ENCODE data around the gene PCNT. TPM values are rescaled to one million over a fixed set of nuclear protein-coding genes. Genes with fewer than 3 reads are reported as not detected.

Gene PCNT
- total and polyA plus RNA-seq, 2 donors (not counting 1 experiment from before 2014, with no cell fraction given) = 20.3 to 58.1 TPM

DNA sequence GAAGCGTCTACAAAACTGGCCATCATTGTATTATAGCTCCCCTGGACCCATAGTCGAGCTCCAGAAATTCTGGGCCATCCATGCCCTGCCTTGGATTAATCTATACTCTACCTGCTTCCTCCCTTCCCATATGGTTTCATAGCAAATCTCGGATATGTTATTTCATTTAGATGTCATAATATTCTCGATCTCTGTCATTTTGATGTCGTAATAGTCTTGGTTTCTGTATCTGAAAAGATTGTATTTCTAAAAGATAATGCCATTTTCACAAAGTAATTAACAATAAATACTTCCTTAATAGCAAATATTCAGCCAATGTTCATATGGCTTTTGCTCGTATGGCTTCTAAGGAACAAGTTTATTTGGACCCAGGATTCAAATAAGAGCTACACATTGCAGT lies 169.9 kb downstream of the PCNT start:
- H3K27ac ChIP-seq (ENCODE audit: low read length in 2 of 2) = no peak overlapping the region
- H3K9ac ChIP-seq (ENCODE audit: low read length) = no peak overlapping the region
- Mint-ChIP-seq H3K27me3 (no peaks in the 10 kb centered on the region), H3K27ac (no peak overlapping the region), H3K4me1 (no peaks in the 10 kb centered on the region), H3K9me3 (ENCODE audit: insufficient read depth) (no peaks in the 10 kb centered on the region), H3K4me3 (no peak overlapping the region)
- intact Hi-C loops (cut with micrococcal nuclease) = no loop called here
- TF ChIP-seq, protein P1, sequence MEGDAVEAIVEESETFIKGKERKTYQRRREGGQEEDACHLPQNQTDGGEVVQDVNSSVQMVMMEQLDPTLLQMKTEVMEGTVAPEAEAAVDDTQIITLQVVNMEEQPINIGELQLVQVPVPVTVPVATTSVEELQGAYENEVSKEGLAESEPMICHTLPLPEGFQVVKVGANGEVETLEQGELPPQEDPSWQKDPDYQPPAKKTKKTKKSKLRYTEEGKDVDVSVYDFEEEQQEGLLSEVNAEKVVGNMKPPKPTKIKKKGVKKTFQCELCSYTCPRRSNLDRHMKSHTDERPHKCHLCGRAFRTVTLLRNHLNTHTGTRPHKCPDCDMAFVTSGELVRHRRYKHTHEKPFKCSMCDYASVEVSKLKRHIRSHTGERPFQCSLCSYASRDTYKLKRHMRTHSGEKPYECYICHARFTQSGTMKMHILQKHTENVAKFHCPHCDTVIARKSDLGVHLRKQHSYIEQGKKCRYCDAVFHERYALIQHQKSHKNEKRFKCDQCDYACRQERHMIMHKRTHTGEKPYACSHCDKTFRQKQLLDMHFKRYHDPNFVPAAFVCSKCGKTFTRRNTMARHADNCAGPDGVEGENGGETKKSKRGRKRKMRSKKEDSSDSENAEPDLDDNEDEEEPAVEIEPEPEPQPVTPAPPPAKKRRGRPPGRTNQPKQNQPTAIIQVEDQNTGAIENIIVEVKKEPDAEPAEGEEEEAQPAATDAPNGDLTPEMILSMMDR (IDR thresholded peaks at IDR 0.05) = no peak
- TF ChIP-seq EZH2 (IDR thresholded peaks at IDR 0.05; ENCODE audit: borderline replicate concordance, insufficient read depth, low read depth, low read length, poor library complexity, severe bottlenecking) = no peak
- CTCF ChIA-PET = no interaction called here
- H3K9me3 ChIP-seq (ENCODE audit: control extremely low read depth in 1 of 3, control insufficient read depth in 2 of 3, insufficient read depth in 1 of 3, low read length in 2 of 3) = peaks cover 0 to 6% (median 0%) of the 10 kb centered on the region in 3 donors
- 100% methylated on average over 1 of the region's 6 CpGs for WGBS (ENCODE audit: insufficient coverage)
- H3K4me1 ChIP-seq (ENCODE audit: control insufficient read depth in 2 of 2, insufficient read depth in 2 of 2, low read length in 2 of 2) = no peaks in the 10 kb centered on the region
- H3K4me3 ChIP-seq (ENCODE audit: control extremely low read depth in 1 of 5, extremely low read depth in 1 of 5, insufficient read depth in 1 of 5, low read depth in 2 of 5, low read length in 4 of 5) = no peak overlapping the region
- H3K4me2 ChIP-seq (replicated peaks; ENCODE audit: low read depth, low read length, poor library complexity, severe bottlenecking) = no peak overlapping the region
- no peak for ATAC-seq (ENCODE audit: low read depth)
- no peak overlapping the region for H2AFZ ChIP-seq (ENCODE audit: insufficient read depth, low read depth, low read length, poor library complexity, severe bottlenecking)
- H3K79me2 ChIP-seq (ENCODE audit: control insufficient read depth, insufficient read depth, low read length) = no peaks in the 10 kb centered on the region
- H4K20me1 ChIP-seq (ENCODE audit: control insufficient read depth, insufficient read depth, low read length, poor library complexity, severe bottlenecking) = no peaks in the 10 kb centered on the region
- no peak for DNase-seq
- H3K36me3 ChIP-seq (replicated peaks in 1 of 2; ENCODE audit: control extremely low read depth in 1 of 2, control insufficient read depth in 1 of 2, extremely low read depth in 1 of 2, insufficient read depth in 2 of 2, low read length in 1 of 2) = peaks cover 1 to 48% of the 10 kb centered on the region in 2 experiments
- POLR2A ChIA-PET = no interaction called here
- no peaks in the 10 kb centered on the region for H3K27me3 ChIP-seq (replicated peaks in 1 of 4; ENCODE audit: control extremely low read depth in 1 of 4, control insufficient read depth in 3 of 4, insufficient read depth in 4 of 4, low read length in 3 of 4)

Other genes with a start within 250 kb of the PCNT start
- gene COL6A2, start 226.0 kb upstream of the PCNT start, total RNA-seq = 1.8 and 2.1 TPM in 2 replicates
- 1.2 and 2.1 TPM in 2 replicates for gene COL6A2, start 226.0 kb upstream of the PCNT start, polyA plus RNA-seq
- gene FTCD, start 168.6 kb upstream of the PCNT start, total RNA-seq = 0.39 and 1.4 TPM in 2 replicates
- 0.22 and 1.1 TPM in 2 replicates for gene FTCD, start 168.6 kb upstream of the PCNT start, polyA plus RNA-seq
- gene SPATC1L, start 139.7 kb upstream of the PCNT start, total RNA-seq = 9.7 and 11.4 TPM in 2 replicates
- 7.3 and 15.4 TPM in 2 replicates for gene SPATC1L, start 139.7 kb upstream of the PCNT start, polyA plus RNA-seq
- 58.1 and 68.0 TPM in 2 replicates for gene LSS, start 95.4 kb upstream of the PCNT start, total RNA-seq
- gene LSS, start 95.4 kb upstream of the PCNT start, polyA plus RNA-seq = 28.8 and 30.2 TPM in 2 replicates
- gene MCM3AP, start 38.5 kb upstream of the PCNT start, total RNA-seq = 180 and 194 TPM in 2 replicates
- 61.7 and 88.2 TPM in 2 replicates for gene MCM3AP, start 38.5 kb upstream of the PCNT start, polyA plus RNA-seq
- 15.0 and 18.1 TPM in 2 replicates for gene YBEY, start 37.8 kb upstream of the PCNT start, total RNA-seq
- gene YBEY, start 37.8 kb upstream of the PCNT start, polyA plus RNA-seq = 16.5 and 21.6 TPM in 2 replicates
- gene C21orf58, start 286 bp upstream of the PCNT start, total RNA-seq = 9.3 and 9.5 TPM in 2 replicates
- 5.0 and 6.3 TPM in 2 replicates for gene C21orf58, start 286 bp upstream of the PCNT start, polyA plus RNA-seq
- 59.0 and 61.9 TPM in 2 replicates for gene DIP2A, start 134.7 kb downstream of the PCNT start, total RNA-seq
- 40.4 and 53.7 TPM in 2 replicates for gene DIP2A, start 134.7 kb downstream of the PCNT start, polyA plus RNA-seq

Data from B cell (primary cell).